Coronary artery (tissue), 2 donors: ENCODE data around the gene GNG5.
"Not testable (repeated sequence)": the region's sequence is repeated elsewhere in the genome, so short reads cannot be mapped to it uniquely, and the experiment has no call there.

Source experiments
- DNase-seq: peaks from one replicate; pipeline ENCODE4 v3.0.0-alpha.2; 2017; ENCODE audit warnings: low spot score
- H3K27ac ChIP-seq, 2 donors: fragments of 200-600 bp; sonication (generic); one replicate each; pipeline ENCODE4 v1.5.1; 2016 to 2019
- H3K4me3 ChIP-seq: fragments of 200-600 bp; sonication (generic); 2 replicates; pipeline ENCODE4 v1.5.1; 2016; ENCODE audit warnings: mild to moderate bottlenecking, moderate library complexity
- TF ChIP-seq, protein P1 (sequence below): fragments of 200-600 bp; sonication (generic); IDR thresholded peaks from one replicate; pipeline ENCODE4 v1.5.1; 2019; ENCODE audit warnings: antibody characterized with exemption

GNG5 gene

DNA sequence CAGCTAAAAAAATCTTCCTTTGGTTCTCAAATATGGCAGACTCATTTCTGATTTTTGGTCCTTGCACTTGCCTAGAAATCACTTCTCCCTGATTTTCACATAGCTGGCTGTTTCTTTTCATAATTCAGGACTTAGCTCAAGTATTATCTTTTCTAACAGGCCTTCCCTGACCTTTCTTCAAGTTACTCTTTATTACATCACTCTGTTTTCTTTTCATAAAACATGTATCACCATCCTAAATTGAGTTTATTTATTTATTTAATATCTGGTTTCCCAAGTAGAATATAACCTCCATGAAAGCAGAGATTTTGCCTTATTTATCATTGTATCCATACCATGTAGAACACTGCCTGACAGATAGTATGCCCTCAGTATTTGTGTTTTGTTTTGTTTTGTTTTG lies 18.2 kb upstream of the GNG5 start:
- no peak for DNase-seq
- TF ChIP-seq, protein P1, sequence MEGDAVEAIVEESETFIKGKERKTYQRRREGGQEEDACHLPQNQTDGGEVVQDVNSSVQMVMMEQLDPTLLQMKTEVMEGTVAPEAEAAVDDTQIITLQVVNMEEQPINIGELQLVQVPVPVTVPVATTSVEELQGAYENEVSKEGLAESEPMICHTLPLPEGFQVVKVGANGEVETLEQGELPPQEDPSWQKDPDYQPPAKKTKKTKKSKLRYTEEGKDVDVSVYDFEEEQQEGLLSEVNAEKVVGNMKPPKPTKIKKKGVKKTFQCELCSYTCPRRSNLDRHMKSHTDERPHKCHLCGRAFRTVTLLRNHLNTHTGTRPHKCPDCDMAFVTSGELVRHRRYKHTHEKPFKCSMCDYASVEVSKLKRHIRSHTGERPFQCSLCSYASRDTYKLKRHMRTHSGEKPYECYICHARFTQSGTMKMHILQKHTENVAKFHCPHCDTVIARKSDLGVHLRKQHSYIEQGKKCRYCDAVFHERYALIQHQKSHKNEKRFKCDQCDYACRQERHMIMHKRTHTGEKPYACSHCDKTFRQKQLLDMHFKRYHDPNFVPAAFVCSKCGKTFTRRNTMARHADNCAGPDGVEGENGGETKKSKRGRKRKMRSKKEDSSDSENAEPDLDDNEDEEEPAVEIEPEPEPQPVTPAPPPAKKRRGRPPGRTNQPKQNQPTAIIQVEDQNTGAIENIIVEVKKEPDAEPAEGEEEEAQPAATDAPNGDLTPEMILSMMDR, result no peak
- H3K27ac ChIP-seq, result no peak overlapping the region
- H3K4me3 ChIP-seq, result no peak overlapping the region

DNA sequence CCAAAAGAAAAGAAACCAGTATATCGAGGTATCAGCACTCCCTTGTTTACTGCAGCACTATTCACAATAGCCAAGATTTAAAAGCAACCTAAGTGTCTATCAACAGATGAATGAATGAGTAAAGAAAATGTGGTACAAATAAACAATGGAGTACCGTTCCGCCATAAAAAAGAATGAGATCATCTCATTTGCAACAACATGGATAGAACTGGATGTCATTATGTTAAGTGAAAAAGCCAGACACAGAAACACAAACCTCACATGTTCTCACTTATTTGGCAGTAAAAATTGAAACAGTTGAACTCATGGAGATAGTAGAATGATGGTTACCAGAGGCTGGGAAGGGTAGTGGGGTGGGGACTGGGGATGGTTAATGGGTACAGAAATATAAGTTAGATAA lies 4.3 kb upstream of the GNG5 start:
- no peak overlapping the region for H3K4me3 ChIP-seq
- no peak for DNase-seq
- TF ChIP-seq, protein P1, result no peak
- no peak overlapping the region for H3K27ac ChIP-seq

DNA sequence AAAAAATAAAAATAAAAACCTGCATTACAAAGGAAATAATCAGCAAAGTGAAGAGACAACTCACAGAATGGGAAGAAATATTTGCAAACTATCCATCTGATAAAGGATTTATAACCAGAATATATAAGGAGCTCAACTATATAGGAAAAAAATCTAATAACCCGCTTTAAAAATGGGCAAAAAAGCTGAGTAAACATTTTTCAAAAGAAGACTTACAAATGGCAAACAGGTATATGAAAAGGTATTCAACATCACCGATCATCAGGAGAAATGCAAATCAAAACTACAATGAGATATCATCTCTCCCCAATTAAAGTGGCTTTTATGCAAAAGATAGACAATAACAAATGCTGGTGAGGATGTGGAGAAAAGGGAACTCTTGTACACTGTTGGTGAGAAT lies 3.8 kb upstream of the GNG5 start:
- no peak for DNase-seq
- H3K4me3 ChIP-seq, result no peak overlapping the region
- TF ChIP-seq, protein P1, result no peak
- H3K27ac ChIP-seq, result no peak overlapping the region

DNA sequence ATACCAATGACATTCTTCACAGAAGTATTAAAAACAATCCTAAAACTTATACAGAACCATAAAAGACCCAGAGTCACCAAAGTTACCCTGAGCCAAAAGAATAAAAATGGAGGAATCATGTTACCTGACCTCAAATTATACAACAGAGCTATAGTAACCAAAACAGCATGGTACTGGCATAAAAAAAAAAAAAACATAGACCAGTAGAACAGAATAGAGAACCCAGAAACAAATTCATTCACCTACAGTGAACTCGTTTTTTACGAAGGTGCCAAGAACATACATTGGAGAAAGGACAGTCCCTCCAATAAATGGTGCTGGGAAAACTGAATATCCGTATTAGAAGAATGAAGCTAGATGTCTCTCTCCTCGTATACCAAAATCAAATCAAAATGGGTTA lies 2.6 kb upstream of the GNG5 start:
- TF ChIP-seq, protein P1, result no peak
- H3K27ac ChIP-seq, result no peak overlapping the region
- no peak for DNase-seq
- no peak overlapping the region for H3K4me3 ChIP-seq

DNA sequence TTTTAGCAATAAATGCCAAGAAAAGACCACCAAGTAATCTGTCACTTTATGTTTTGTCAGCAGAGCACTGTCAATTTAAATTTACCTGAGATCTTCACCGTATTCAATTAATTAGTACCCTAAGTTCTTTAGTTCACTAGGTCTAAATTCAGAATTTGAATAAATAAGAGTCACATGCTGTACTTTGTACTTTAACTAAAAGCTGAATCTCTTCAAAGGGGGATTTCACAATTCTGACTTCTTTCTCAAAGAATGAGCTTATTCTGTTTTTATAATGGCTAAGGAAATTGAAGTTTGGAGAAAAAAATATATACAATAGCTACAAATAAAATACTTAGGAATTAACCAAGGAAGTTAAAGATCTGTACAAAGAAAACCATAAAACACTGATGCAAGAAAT lies 2.1 kb upstream of the GNG5 start:
- no peak overlapping the region for H3K27ac ChIP-seq
- no peak overlapping the region for H3K4me3 ChIP-seq
- TF ChIP-seq, protein P1, result no peak
- no peak for DNase-seq

DNA sequence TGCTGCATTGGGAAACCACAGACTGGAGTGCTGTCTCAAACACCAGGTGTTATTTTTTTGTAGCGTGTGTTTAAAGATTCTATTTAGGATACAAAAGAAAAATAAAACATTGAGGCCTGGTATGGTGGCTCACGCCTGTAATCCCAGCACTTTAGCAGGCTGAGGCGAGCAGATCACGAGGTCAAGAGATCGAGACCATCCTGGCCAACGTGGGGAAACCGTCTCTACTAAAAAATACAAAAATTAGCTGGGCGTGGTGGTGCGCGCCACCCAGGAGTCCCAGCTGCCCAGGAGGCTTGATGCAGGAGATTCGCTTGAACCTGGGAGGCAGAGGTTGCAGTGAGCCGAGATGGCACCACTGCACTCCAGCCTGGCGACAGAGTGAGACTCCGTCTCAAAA lies 1.5 kb upstream of the GNG5 start:
- not testable (repeated sequence) for H3K27ac ChIP-seq, H3K4me3 ChIP-seq, DNase-seq

DNA sequence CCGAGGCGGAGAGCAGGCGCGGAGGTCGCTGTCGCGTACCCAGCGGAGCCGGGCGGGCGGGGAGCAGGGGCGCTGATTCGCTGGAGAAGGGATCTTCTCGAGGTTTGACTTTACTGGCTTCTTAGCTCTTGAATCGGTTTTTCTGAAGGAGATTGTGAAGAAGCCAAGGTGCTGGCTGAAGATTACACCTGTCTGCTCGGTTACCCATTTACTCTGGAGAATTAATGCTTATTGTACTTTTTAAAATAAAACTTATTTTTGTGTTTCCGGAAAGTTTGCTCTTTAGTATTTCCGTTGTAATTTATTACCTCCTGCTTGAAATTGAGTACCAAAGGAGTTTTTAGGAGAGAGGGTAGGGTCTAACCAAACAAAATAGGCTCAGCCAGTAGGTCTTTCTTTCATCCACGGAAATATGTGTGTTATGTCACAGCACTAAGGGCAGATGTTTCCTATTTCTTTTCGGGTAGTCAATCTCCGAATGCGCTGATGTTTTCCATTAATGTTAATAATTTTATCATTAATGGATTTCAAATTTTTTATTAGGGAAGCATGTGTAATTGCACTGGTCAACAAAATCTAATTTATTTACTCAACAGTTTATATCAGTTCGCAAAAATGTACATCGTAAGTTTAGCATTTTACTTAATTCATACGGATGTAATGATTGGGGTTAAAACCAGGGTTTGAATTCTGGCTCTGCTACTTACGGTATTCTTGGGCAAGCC lies 510 bp upstream of the GNG5 start:
- no peak for DNase-seq
- H3K4me3 ChIP-seq, result peak overlapping the region; percentile 85
- H3K27ac ChIP-seq, result peak overlapping the region; percentile 94 to 97
- TF ChIP-seq, protein P1, result no peak
